NCI-H2107 treated with DMSO at 0.1 percent for 48 hours (cell line): ENCODE measurements around the gene IQGAP2.
"Not testable (repeated sequence)": the region's sequence is repeated elsewhere in the genome, so short reads cannot be mapped to it uniquely, and the experiment has no call there.

Experiments used
- DNase-seq: peaks from one replicate; lab custom pipeline; 2025; ENCODE audit not compliant: unreplicated experiment; lab: John Stamatoyannopoulos, UW

The IQGAP2 gene

DNA sequence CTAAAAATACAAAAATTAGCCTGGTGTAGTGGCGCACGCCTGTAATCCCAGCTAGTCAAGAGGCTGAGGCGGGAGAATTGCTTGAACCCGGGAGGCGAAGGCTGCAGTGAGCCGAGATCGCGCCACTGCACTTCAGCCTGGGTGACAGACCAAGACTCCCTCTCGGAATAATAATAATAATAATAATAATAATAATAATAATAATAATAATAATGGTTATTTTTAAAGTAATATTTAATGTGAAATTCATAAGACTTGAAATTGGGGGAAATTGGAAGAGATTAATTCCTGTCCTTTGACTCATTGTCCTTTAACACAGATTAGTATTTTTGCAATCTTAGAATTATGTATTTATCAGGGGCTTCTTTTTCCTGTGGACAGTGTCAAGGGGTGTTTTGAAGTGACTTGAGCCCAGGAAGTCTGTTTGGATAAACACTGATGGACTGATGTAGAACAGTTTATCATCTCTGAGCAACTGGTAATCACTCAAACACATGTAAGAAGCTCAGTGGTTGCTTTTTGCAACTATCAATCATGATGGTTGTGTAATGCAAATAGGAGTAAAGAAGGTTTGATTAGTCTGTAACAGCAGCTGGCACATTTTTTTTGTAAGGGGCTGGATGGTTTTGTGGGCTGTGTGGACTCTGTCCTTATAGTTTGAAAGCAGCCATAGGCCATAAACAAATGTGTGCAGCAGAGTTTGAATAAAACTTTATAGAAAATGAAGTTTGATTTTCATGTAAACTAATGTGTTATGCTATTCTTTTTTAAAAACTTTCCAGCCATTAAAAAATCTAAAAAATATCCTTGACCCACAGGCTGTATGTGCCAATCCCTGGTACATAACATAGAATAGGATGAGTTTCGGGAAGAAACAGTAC is 126.6 kb downstream of the IQGAP2 start:
- DNase-seq, result no peak

GRCh38 chr5:76532052-76532451 is 129.0 kb downstream of the IQGAP2 start:
- DNase-seq, result no peak

- DNase-seq, result no peak
Observed at GRCh38 chr5:76532973-76533372, 129.9 kb downstream of the IQGAP2 start.

- DNase-seq, result no peak
Observed at GRCh38 chr5:76535577-76535976, 132.5 kb downstream of the IQGAP2 start.

GRCh38 chr5:76537073-76537543 is 134.0 kb downstream of the IQGAP2 start:
- no peak for DNase-seq

- no peak for DNase-seq
Observed at GRCh38 chr5:76542241-76542640, 139.2 kb downstream of the IQGAP2 start.

- peak; percentile 1 for DNase-seq
Observed at GRCh38 chr5:76542887-76543690, 140.0 kb downstream of the IQGAP2 start.

- DNase-seq, result no peak
Observed at GRCh38 chr5:76544268-76544926, 141.3 kb downstream of the IQGAP2 start.

- no peak for DNase-seq
Observed at GRCh38 chr5:76545184-76545583, 142.1 kb downstream of the IQGAP2 start.

DNA sequence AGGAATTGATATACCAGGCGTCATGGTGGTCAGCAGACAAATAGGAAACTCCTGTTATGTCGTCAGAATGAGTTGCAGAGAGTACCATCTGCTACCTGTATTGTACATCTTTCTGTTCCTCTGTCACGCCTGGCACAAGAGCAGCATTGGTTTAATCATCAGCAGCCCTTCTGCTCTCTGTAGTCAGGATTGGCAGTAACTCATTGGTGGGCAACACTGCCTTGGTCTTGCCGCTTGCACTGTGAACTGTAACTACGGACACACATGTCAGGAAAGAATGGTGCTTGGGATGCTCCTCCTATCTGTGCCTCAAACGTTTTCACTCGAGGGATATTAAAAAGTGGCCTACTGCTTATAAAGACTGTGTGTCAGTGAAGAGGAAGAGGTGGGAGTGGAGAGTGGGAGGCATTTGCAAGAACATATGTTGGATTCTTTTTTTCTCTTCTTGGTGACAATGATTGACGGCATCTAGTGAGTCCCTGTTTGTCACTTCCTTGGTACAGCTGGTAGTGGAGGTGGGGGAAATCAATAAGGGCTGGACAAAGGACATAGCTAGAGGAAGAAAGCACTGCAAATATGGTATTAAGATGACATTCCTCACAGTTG is 143.5 kb downstream of the IQGAP2 start:
- no peak for DNase-seq

DNA sequence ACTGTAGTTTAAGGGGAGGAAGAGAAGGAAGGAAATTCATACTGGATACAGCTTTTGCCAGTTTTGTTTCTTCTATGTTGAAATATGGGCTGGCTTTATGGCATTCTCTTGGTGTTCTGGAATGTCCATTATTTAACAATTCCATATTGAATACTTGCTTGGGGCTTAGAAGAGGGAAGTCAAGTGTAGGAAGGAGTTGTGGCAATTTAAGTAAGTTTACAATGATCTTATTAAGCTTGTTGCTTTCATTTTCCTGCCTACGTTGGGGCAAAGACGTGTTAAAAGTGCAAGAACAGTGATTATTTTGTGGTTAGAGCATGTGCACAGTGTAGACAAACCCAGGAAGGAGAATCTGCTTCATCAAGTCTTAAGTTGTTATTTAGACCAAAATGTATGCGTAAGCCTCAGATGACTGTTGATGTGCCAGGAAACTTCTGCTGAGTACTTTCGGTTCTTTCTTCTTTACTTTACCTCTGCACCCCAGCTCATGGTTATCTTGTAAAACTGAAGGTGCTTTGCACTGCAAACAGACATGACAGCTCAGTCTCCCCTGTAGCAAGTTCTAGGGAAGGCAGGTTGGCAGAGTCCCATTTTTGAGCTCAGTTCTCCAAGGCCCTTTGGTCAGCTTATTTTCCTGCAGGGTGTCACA is 144.3 kb downstream of the IQGAP2 start:
- no peak for DNase-seq

DNA sequence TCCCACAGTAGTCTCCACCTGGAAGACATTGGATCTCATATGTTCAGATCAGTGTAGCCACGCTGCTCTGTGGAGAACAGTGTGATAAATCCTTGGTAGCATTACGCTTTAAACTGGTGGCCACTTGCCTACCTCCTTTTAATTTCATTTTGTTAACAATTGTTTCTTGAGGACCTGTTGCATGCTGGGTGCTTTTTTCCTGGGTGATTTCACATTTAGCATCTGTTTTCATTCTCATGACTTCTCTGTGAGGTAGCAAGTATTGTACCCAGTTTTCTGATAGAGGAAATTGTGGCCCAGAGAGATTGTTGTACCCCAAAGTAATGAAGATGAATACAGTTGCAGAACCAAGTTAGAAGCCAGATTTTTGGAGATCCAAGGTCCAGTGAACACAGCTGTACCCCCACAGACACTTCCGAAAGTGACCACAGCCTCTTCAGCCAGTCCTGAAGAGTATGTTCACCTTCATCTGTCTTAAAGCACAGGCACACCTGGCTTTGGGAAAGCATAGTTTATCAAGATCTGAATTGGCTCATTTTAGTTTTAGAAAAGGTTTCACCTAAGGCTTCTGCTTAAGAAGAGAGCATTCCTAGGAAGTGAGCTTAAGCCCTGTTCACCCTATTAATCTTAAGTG is 144.9 kb downstream of the IQGAP2 start:
- no peak for DNase-seq

DNA sequence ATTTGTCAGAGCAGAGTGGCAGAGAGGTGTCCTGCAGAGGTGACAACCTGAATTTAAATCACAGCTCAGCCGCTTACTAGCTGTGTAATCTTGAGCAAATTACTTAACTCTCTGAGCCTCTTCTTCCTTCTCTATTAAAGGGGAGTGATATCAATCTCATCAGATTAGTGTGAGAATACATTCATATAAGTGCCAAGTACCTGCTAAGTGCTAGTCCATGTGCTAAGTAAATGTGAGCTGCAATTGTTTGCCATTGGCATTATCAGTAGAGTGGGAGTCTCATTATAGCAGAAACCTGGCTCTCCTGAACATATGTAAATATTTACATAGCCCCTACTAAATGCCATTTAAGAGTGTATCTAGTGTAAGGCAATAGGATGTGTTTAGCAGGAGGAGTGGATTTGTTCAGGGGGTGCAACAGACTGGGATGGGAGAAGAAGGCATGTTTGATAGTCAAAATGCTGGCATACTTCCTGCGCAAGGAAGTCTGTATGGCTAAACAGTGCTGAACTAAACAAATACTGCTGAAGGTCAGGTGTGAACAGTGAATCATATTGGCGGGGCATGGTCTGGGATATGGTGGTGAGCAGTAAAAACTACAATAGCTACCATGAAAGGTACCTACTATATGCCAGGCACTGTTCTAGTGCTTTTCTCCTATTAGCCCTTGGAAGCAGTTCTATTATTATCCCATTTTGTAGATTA is 145.6 kb downstream of the IQGAP2 start:
- no peak for DNase-seq

DNA sequence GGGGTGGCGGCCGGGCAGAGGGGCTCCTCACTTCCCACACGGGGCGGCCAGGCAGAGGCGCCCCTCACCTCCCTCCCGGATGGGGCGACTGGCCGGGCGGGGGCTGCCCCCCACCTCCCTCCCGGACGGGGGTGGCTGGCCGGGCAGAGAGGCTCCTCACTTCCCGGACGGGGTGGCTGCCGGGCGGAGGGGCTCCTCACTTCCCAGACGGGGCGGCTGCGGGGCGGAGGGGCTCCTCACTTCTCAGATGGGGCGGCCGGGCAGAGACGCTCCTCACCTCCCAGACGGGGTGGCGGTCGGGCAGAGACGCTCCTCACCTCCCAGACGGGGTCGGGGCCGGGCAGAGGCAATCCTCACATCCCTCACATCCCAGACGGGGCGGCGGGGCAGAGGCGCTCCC is 147.8 kb downstream of the IQGAP2 start:
- not testable (repeated sequence) for DNase-seq

- no peak for DNase-seq
Observed at GRCh38 chr5:76552546-76552945, 149.5 kb downstream of the IQGAP2 start.

DNA sequence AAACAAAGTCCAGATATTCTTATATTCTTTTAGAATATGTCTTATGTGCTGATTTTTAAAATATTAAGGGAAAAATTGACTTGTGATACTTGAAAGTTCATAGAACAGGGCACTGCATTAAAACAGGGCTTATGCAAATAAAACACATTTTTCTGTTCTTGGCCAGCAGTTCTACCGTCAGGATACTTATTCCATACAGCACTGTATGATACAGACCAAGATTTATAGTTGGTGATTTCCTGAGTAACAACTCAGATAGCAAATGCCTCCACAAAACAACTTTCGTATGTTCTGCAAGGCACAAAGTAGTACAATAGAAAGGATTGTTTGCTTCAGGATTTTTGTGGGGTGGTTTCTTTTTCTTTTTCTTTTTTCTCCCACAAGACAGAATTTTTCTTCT is 150.2 kb downstream of the IQGAP2 start:
- DNase-seq, result no peak

DNA sequence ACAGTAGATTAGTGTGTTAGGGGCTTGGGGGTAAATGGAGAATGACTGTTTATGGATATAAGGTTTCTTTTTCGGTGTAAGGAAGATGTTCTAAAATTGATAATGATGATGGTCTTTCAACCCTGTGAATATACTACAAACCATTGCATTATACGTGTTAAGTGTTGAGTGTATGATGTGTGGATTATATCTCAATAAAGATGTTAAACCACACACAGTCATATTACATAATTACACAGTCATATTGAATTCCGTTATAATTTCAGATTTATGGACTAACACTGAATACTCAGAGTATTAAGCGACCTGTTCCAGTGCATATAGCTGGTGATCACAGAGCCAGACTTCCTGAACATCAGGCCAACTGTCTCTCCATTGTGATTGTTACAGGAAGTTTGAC is 152.0 kb downstream of the IQGAP2 start:
- DNase-seq, result no peak

DNA sequence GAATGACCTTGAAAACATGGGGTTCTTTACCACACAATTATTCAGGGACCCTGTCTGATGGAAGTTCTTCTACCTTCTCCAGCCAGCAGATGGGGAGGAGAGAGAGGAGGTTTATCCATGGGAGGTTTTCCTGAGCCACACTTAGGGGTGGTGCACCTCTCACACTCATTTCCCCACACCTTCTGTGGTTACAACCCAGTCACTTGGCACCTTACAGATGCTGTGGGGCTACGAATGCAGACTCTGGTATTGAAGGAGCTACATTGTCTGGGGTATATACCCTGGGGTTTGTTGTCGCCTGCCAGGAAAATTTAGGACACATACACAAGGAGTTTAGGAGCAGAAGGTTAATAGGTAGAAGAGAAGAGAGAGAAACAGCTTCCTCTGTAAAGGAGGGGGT is 152.6 kb downstream of the IQGAP2 start:
- DNase-seq, result no peak

DNA sequence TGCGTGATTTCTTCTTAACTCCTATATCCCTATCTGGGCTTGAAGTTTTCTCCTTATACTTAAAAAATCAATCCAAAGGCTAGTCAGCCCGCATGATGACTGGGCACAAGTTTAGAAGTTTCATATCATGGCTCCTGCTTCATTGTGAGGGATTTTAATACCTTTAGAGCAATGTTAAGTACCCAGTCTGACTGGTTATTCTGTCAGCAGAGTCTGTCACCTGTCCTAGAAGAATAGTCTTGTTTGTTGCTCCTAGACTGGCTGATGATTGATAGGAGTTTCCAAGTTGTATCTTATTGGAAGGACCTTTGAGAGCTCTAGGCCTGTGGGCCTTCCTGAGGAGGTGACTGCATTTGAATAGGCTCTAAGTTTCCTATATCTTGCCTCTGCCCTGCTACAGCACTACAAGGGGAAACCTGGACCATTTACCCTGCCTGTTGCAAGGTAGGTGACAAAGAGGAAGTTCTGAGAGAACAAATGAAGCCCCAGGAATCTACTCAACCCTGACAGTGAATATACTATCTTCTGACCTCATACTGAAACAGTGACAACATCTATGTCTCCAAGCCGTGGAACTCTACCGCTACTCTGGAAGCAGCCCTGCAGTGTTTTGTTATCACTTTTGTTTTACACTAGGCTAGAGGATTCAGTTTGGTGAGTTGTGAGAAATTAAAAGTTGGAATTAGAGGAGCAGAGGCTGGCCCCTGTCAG is 153.6 kb downstream of the IQGAP2 start:
- DNase-seq, result no peak
